Adrenal gland (tissue), 5 donors: Measurements from ENCODE around the gene ITPR1.

ENCODE experiments used
- CTCF ChIP-seq, 6 experiments: fragments of 450-650 bp in 4 of 6; fragments of 200-600 bp in 2 of 6; sonication (generic) in 1 of 6; IDR thresholded peaks; 1 replicate in 5 of 6; 2 replicates in 1 of 6; pipeline versions ENCODE4 v1.5.1 to v1.8.0; 2016 to 2021; ENCODE audit warnings: antibody characterized with exemption in 6 of 6, mild to moderate bottlenecking in 2 of 6, moderate library complexity in 1 of 6
- POLR2A ChIP-seq, 2 donors: fragments of 450-650 bp; IDR thresholded peaks; one replicate each; pipeline ENCODE4 v1.6.1; 2017; ENCODE audit warnings: antibody characterized with exemption in 2 of 2, mild to moderate bottlenecking in 2 of 2, moderate library complexity in 1 of 2
- donor health status: DM: no; HTN: no; CAD: no.

- TF ChIP-seq POLR2A (IDR thresholded peaks at IDR 0.05) (no peak), CTCF (IDR thresholded peaks at IDR 0.05) (no peak)
These were observed 242.1 kb downstream of the ITPR1 start for GRCh38 chr3:4735243-4735642.
